SKM-1 treated with dmso at 0.1 percent for 144 hours (cell line): ENCODE data around the gene IL4I1.
A peak's percentile ranks its signal among the peaks of the same experiment; 100 is the strongest.

ENCODE experiments used
- DNase-seq: peaks from one replicate; lab custom pipeline; 2025; ENCODE audit not compliant: unreplicated experiment; lab: John Stamatoyannopoulos, UW

IL4I1 gene

GRCh38 chr19:49866933-49867782 lies 29.5 kb downstream of the IL4I1 start, which contains the start of gene PNKP:
PNKP (minus strand) TSS chr19:49867576; CDS start chr19:49867204, 372 bp downstream.
- peak; percentile 56 for DNase-seq

- DNase-seq: no peak
Measured at GRCh38 chr19:49864890-49865289, 31.8 kb downstream of the IL4I1 start.

- no peak for DNase-seq
Measured at GRCh38 chr19:49863935-49864320, 32.8 kb downstream of the IL4I1 start.

GRCh38 chr19:49863254-49863934 lies 33.3 kb downstream of the IL4I1 start:
- no peak for DNase-seq

GRCh38 chr19:49862391-49863253 lies 34.1 kb downstream of the IL4I1 start:
- no peak for DNase-seq

- DNase-seq: no peak
Measured at GRCh38 chr19:49861541-49862378, 34.9 kb downstream of the IL4I1 start.

- DNase-seq: no peak
Measured at GRCh38 chr19:49861107-49861506, 35.6 kb downstream of the IL4I1 start.

GRCh38 chr19:49860336-49861102 lies 36.2 kb downstream of the IL4I1 start:
- no peak for DNase-seq

GRCh38 chr19:49859682-49860335 lies 36.9 kb downstream of the IL4I1 start:
- DNase-seq: no peak

GRCh38 chr19:49858088-49858985 lies 38.4 kb downstream of the IL4I1 start:
- no peak for DNase-seq

- DNase-seq: no peak
Measured at GRCh38 chr19:49857838-49858087, 38.9 kb downstream of the IL4I1 start.

- no peak for DNase-seq
Measured at GRCh38 chr19:49857061-49857837, 39.4 kb downstream of the IL4I1 start.

GRCh38 chr19:49856574-49857021 lies 40.1 kb downstream of the IL4I1 start:
- no peak for DNase-seq

GRCh38 chr19:49855676-49856573 lies 40.8 kb downstream of the IL4I1 start:
- no peak for DNase-seq

- no peak for DNase-seq
Measured at GRCh38 chr19:49855277-49855675, 41.4 kb downstream of the IL4I1 start.

- no peak for DNase-seq
Measured at GRCh38 chr19:49854378-49855263, 42.1 kb downstream of the IL4I1 start.
